Kidney (tissue), 14 donors: Measurements from ENCODE around the gene RAB3B. TPM values are rescaled to one million over a fixed set of nuclear protein-coding genes. Genes with fewer than 3 reads are reported as not detected.
A peak's percentile ranks its signal among the peaks of the same experiment; 100 is the strongest.

Experiments
- DNase-seq, 5 donors: peaks; one replicate each; pipeline ENCODE4 v3.0.0-alpha.2; 2013 to 2020
- FAIRE-seq: peaks from 2 replicates; lab custom pipeline; 2012; peaks lifted over from hg19 to GRCh38; lab: Jason Lieb, UNC
- H3K27ac ChIP-seq, 2 donors: one replicate each; pipeline ENCODE4 v1.7.0; 2013; ENCODE audit warnings: low read depth in 2 of 2, low read length in 2 of 2, inconsistent platforms in 1 of 2
- H3K27me3 ChIP-seq: one replicate; pipeline ENCODE4 v1.7.1; 2013; ENCODE audit warnings: low read length, inconsistent platforms; ENCODE audit not compliant: control insufficient read depth, insufficient read depth
- H3K36me3 ChIP-seq, 3 donors: one replicate each; pipeline versions ENCODE4 v1.7.0 to v1.7.1; 2013; ENCODE audit warnings: low read length in 3 of 3, control low read depth in 1 of 3, inconsistent platforms in 1 of 3; ENCODE audit not compliant: insufficient read depth in 3 of 3, control insufficient read depth in 2 of 3
- H3K4me1 ChIP-seq, 3 donors: one replicate each; pipeline versions ENCODE4 v1.7.0 to v1.7.1; 2013; ENCODE audit warnings: low read length in 3 of 3, inconsistent platforms in 1 of 3, low read depth in 1 of 3; ENCODE audit not compliant: control insufficient read depth in 2 of 3, insufficient read depth in 2 of 3
- H3K4me3 ChIP-seq, 3 donors: one replicate each; pipeline versions ENCODE4 v1.7.0 to v1.8.1; 2013; ENCODE audit warnings: low read length in 3 of 3, control low read depth in 1 of 3, inconsistent platforms in 1 of 3
- H3K9ac ChIP-seq, 3 donors: one replicate each; pipeline versions ENCODE4 v1.7.0 to v1.7.1; 2013; ENCODE audit warnings: low read length in 3 of 3, control low read depth in 1 of 3, inconsistent platforms in 1 of 3
- H3K9me3 ChIP-seq, 3 donors: one replicate each; pipeline versions ENCODE4 v1.7.0 to v1.7.1; 2013; ENCODE audit warnings: low read length in 3 of 3, control low read depth in 1 of 3, inconsistent platforms in 1 of 3; ENCODE audit not compliant: control insufficient read depth in 2 of 3, insufficient read depth in 1 of 3
- intact Hi-C: fragments of 100-400 bp; cut with DNase I; formaldehyde crosslinking; loops from one replicate; pipeline ENCODE4 v1.11.1; 2022
- polyA plus RNA-seq: library from polyadenylated mRNA; stranded (reverse); fragments of 350-450 nt; fragmentation: Illumina TruSeq; extraction: RNeasy Lipid Tissue Mini Kit (QIAGEN cat#74804); gene quantifications from one replicate; pipeline ENCODE4 v1.2.3, GENCODE V29; 2014; ENCODE audit warnings: low read depth, low replicate concordance; ENCODE audit not compliant: insufficient read depth
- total RNA-seq: library from RNA; stranded (reverse); fragmentation: NEBNext Ultra II Directional; extraction: Animal tissue kit (Norgen Biotek cat#: 25700); gene quantifications from one replicate; pipeline ENCODE4 v1.2.1, GENCODE V29; 2021
- TF ChIP-seq, protein P1 (sequence below): IDR thresholded peaks from 3 replicates; pipeline ENCODE4 v1.5.1; 2012; ENCODE audit warnings: mild to moderate bottlenecking, moderate library complexity, borderline replicate concordance; ENCODE audit not compliant: insufficient read depth; ENCODE audit errors: extremely low read depth
- donor health status: control.
- donor health status: control.
- donor health status: control.
- donor health status: control.
- donor health status: control.
- donor health status: DM: yes; HTN: yes; CAD: no.
- donor health status: Normal renal cell carcinoma (clear cell type).

Gene RAB3B
- total and polyA plus RNA-seq, 2 donors from 2014 or later: 0.60 to 0.72 TPM

DNA sequence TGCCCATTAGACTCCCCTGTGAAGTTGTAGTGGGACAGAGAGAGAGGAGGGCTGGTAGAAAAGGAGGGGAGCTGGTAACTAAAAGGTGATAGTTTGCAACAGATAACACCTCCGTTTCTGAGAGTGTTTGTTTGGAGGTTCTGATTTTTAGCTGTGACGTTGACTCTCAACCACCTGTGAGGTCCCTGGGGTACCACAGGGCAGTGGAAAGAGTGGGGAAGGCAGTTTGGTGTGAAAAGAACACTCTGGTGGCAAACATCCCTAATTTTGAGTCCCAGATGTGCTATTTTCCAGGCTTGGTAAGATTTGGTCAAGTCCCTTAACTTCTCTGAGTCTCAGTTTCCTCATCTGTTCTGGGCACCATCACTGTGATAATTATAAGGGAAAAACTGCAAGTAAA lies 29.3 kb downstream of the RAB3B start:
- Histone ChIP-seq H3K4me1 (no peaks in the 10 kb centered on the region), H3K9ac (no peak overlapping the region), H3K9me3 (no peaks in the 10 kb centered on the region), H3K4me3 (no peak overlapping the region), H3K27ac (no peak overlapping the region), H3K27me3 (no peaks in the 10 kb centered on the region), H3K36me3 (no peaks in the 10 kb centered on the region)
- DNase-seq (no peak), FAIRE-seq (no peak)
- TF ChIP-seq, protein P1, sequence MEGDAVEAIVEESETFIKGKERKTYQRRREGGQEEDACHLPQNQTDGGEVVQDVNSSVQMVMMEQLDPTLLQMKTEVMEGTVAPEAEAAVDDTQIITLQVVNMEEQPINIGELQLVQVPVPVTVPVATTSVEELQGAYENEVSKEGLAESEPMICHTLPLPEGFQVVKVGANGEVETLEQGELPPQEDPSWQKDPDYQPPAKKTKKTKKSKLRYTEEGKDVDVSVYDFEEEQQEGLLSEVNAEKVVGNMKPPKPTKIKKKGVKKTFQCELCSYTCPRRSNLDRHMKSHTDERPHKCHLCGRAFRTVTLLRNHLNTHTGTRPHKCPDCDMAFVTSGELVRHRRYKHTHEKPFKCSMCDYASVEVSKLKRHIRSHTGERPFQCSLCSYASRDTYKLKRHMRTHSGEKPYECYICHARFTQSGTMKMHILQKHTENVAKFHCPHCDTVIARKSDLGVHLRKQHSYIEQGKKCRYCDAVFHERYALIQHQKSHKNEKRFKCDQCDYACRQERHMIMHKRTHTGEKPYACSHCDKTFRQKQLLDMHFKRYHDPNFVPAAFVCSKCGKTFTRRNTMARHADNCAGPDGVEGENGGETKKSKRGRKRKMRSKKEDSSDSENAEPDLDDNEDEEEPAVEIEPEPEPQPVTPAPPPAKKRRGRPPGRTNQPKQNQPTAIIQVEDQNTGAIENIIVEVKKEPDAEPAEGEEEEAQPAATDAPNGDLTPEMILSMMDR: no peak
- intact Hi-C loops: no loop called here

DNA sequence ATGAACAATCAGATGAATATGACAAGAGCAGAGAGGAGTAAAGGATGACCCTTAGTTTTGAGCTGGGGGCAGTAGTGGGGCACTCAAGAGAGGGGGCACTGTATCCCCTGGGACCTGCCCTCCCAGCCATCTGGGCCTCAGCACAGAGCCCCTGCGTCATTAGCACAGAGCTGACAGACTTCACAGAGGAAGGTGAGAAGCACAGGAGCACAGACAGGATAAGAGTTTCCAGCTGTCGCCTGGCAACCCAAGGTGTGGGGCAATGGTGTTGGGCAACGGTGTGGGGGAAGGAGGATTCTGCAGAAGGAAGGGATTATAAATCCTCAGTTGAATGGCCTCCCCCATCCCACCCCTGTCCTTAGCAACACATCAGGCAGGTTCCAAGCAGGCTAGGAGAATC lies 30.2 kb downstream of the RAB3B start:
- Histone ChIP-seq H3K9me3 (no peaks in the 10 kb centered on the region), H3K27ac (no peak overlapping the region), H3K9ac (no peak overlapping the region), H3K36me3 (no peaks in the 10 kb centered on the region), H3K4me3 (no peak overlapping the region), H3K4me1 (no peaks in the 10 kb centered on the region), H3K27me3 (no peaks in the 10 kb centered on the region)
- TF ChIP-seq, protein P1: no peak
- FAIRE-seq: no peak
- peak in 4 of 5 donors; percentile 32 to 43 (median 35) for DNase-seq
- intact Hi-C loops: no loop called here

DNA sequence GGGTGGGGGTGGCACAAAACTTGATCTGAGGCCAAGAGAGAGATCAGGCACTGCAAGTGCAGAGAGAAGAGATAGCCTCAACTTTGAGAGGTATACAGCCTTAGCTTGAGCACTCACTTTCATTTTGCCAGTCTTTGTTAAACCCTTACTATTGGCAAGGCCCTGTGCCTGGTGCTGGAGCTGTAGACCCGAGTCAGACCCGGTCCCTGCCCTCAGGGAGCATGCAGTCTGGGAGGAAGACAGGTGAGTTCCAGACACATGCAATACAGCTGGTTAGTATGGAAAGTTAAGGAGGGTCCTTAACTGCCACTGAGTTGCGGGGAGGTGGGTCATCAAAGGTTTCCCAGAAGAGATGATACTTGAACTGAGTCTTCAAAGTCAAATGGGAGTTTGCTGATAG lies 31.7 kb downstream of the RAB3B start:
- H3K27me3 ChIP-seq: no peaks in the 10 kb centered on the region
- no peaks in the 10 kb centered on the region for H3K36me3 ChIP-seq
- intact Hi-C loops: no loop called here
- no peak overlapping the region for H3K9ac ChIP-seq
- TF ChIP-seq, protein P1: no peak
- no peak overlapping the region for H3K4me3 ChIP-seq
- DNase-seq: no peak
- H3K4me1 ChIP-seq: no peaks in the 10 kb centered on the region
- H3K27ac ChIP-seq: no peak overlapping the region
- H3K9me3 ChIP-seq: no peaks in the 10 kb centered on the region
- no peak for FAIRE-seq

DNA sequence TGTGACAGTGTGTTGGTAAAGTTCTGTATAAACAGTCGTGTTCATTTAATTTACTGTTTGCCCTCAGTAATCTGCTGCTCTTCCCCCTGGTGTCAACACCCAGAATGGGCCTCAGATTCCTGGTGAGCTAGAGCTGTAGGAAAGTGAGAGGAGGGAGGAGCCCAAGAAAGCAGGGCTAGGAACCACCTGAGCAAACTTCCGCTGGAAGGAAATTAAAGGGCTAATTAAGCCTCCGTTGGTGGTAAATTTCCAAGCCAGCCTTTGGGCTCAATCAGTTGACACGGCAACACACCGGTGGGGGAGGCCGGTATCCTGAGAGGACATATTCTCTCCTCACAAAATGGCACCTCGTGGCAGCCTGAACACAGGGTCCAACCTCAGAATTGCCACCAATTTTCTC lies 32.9 kb downstream of the RAB3B start:
- peak in 3 of 5 donors; percentile 15 to 53 (median 42) for DNase-seq
- no peak for FAIRE-seq
- H3K27me3 ChIP-seq: no peaks in the 10 kb centered on the region

More for the DNA sequence above, 32.9 kb downstream of the RAB3B start:
- Histone ChIP-seq H3K4me3 (no peak overlapping the region), H3K36me3 (no peaks in the 10 kb centered on the region), H3K9me3 (no peaks in the 10 kb centered on the region), H3K4me1 (no peaks in the 10 kb centered on the region), H3K27ac (no peak overlapping the region), H3K9ac (no peak overlapping the region)
- intact Hi-C loops: no loop called here
- TF ChIP-seq, protein P1: no peak
